Astrocyte of the spinal cord (primary cell): Measurements from ENCODE around the gene GRID2.

Source experiments
- DNase-seq: peaks from one replicate; pipeline ENCODE4 v3.0.0; 2011; ENCODE audit warnings: low read depth, low spot score
- H3K4me3 ChIP-seq: 2 replicates; pipeline ENCODE4 v1.5.1; 2011; ENCODE audit warnings: low read depth, mild to moderate bottlenecking, low read length, moderate library complexity
- in situ Hi-C: cut with HindIII; loops from 2 replicates; pipeline ENCODE4 v1.10.0; 2017; ENCODE audit warnings: low sequenced_read_pairs
- TF ChIP-seq, protein P1 (sequence below): IDR thresholded peaks from 2 replicates; pipeline ENCODE4 v1.5.1; 2012; ENCODE audit warnings: low read depth, mild to moderate bottlenecking, low read length, inconsistent platforms

Gene GRID2

GRCh38 chr4:93446038-93446437, 1142.3 kb downstream of the GRID2 start:
- no peak for DNase-seq
- no peak overlapping the region for H3K4me3 ChIP-seq
- TF ChIP-seq, protein P1, sequence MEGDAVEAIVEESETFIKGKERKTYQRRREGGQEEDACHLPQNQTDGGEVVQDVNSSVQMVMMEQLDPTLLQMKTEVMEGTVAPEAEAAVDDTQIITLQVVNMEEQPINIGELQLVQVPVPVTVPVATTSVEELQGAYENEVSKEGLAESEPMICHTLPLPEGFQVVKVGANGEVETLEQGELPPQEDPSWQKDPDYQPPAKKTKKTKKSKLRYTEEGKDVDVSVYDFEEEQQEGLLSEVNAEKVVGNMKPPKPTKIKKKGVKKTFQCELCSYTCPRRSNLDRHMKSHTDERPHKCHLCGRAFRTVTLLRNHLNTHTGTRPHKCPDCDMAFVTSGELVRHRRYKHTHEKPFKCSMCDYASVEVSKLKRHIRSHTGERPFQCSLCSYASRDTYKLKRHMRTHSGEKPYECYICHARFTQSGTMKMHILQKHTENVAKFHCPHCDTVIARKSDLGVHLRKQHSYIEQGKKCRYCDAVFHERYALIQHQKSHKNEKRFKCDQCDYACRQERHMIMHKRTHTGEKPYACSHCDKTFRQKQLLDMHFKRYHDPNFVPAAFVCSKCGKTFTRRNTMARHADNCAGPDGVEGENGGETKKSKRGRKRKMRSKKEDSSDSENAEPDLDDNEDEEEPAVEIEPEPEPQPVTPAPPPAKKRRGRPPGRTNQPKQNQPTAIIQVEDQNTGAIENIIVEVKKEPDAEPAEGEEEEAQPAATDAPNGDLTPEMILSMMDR, result no peak
- in situ Hi-C loops, result no loop called here

DNA sequence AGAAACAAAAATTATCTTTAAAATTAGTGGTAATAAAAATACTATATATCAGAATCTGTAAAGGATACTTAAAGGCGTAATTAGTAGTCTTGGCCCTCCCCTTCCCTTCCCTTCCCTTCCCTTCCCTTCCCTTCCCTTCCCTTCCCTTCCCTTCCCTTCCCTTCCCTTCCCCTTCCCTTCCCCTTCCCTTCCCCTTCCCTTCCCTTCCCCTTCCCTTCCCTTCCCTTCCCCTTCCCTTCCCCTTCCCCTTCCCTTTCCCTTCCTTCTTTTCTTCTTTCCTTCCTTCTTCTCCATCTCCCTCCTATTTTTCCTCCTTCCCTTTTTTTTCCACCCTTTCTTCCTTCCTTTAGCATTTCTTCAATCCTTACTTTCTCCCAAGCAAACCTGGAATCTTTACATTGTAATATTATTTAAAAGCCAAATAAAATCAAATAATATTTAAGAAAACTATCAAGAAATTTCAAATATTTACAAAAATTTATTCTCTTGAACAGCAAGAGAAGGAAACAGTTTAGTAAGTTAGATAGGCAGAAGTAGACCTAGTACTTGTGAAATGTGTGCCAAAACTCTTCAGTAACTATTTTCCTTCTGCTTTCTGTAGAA, 1145.0 kb downstream of the GRID2 start:
- TF ChIP-seq, protein P1, result no peak
- no peak overlapping the region for H3K4me3 ChIP-seq
- no peak for DNase-seq
- in situ Hi-C loops, result no loop called here

DNA sequence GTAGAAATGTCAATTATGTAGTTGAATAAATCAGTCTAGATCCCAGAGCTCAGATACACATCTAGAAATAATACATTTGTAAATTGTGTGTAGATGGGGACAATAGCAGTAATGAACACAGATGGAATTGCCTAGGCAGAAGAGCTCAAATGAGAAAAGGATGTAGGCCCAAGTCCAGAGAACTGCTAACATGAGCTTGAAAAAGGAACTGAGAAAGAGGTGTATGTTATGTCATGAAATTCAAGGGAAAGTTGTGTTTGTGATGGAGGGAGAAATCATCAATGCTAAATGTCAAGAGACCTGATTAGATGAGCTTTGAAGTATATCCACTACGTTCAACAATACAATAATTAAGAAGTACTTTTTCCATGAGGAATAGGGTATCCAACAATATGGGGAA, 1148.2 kb downstream of the GRID2 start:
- no peak for DNase-seq
- TF ChIP-seq, protein P1, result no peak
- in situ Hi-C loops, result no loop called here
- H3K4me3 ChIP-seq, result no peak overlapping the region

DNA sequence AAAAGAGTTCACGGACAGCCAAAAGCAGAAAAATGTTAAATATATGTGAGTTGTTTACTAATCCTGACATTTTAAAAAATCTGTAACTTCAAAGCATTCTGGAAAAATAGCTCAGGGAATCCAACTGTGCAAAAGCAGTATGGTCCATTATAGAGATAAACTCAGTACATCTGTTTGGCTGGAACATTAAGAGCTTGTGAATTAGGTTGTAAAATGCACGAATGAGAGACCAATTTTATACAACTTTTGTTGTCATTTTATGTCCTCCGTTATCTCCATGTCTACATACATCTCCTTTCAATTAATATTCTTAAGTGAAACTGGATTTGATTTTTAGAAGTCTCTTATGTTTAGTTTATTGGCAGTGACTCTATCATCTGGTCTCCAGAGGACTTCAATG, 1157.8 kb downstream of the GRID2 start:
- no peak for DNase-seq
- in situ Hi-C loops, result no loop called here
- TF ChIP-seq, protein P1, result no peak
- H3K4me3 ChIP-seq, result no peak overlapping the region

GRCh38 chr4:93466446-93466845, 1162.7 kb downstream of the GRID2 start:
- no peak overlapping the region for H3K4me3 ChIP-seq
- TF ChIP-seq, protein P1, result no peak
- no peak for DNase-seq
- in situ Hi-C loops, result no loop called here

DNA sequence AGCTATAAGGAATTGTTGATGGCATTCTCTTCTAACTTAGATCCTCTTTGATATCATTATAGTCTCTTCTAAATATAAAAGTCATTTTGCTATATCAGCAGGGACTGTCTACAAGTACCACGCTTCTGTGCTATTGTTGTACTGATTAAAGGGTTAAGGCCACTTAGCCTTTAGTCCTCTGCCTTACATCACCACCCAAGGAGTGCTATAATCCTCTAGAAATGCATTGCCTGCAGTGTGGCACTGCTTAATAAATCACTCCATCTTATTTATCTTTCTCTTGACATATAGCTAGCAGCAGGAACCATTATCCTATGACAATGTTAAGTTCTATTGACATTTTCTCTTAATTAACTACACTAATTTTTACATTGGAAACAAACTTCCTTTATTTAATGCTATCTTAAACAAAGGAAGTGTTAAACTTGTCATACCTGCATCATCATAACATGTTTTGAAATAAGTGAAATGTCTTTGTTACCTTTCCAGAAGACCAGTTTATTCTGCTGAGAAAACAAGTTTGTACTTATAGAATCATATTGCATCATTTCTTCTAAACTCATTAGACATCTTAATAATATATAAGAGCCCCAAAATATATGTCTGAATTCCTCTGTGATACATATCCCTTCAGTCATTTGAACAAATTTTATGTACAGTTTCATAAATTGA, 1163.9 kb downstream of the GRID2 start:
- no peak for DNase-seq
- in situ Hi-C loops, result no loop called here
- no peak overlapping the region for H3K4me3 ChIP-seq
- TF ChIP-seq, protein P1, result no peak
